Measurements from ENCODE around the gene EIF4E1B. TPM values are rescaled to one million over a fixed set of nuclear protein-coding genes. Genes with fewer than 3 reads are reported as not detected.

EIF4E1B gene
- total and polyA plus RNA-seq, 4 donors, result not detected

DNA sequence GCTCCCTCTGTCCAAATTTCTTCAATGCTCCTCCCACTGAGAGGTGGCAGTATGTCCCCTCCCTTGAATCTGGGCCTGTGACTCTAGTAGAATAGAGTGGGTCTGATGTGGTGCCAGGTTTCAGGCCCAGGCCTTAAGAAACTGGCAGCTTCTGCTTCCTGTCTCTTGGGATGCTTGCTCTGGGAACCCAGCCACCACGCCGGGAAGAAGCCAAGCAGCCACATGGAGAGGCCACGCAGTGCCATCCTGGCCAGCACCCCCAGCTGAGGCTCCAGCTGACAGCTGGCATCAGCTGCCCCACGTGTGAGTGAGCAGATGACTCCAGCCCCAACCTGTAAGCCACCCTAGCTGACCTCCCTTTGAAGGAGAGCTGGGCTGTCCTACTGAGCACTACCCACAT, 9.5 kb downstream of the EIF4E1B start:
- Histone ChIP-seq H3K9ac (ENCODE audit: low read depth in 1 of 2, low read length in 2 of 2) (no peak overlapping the region), H3K27me3 (ENCODE audit: control insufficient read depth in 4 of 4, insufficient read depth in 4 of 4, low read length in 3 of 4) (peaks cover 0 to 3% (median 1%) of the 10 kb centered on the region in 4 donors), H3K9me3 (ENCODE audit: control insufficient read depth in 4 of 4, low read length in 3 of 4) (no peaks in the 10 kb centered on the region), H3K27ac (ENCODE audit: low read depth in 1 of 2, low read length in 2 of 2) (no peak overlapping the region), H3K4me3 (ENCODE audit: low read depth in 1 of 3, low read length in 3 of 3) (no peak overlapping the region), H3K36me3 (ENCODE audit: control insufficient read depth in 4 of 4, insufficient read depth in 3 of 4, low read depth in 1 of 4, low read length in 3 of 4) (no peaks in the 10 kb centered on the region), H3K4me1 (ENCODE audit: control insufficient read depth in 4 of 4, insufficient read depth in 4 of 4, low read length in 3 of 4) (no peaks in the 10 kb centered on the region)
- TF ChIP-seq, protein P1, sequence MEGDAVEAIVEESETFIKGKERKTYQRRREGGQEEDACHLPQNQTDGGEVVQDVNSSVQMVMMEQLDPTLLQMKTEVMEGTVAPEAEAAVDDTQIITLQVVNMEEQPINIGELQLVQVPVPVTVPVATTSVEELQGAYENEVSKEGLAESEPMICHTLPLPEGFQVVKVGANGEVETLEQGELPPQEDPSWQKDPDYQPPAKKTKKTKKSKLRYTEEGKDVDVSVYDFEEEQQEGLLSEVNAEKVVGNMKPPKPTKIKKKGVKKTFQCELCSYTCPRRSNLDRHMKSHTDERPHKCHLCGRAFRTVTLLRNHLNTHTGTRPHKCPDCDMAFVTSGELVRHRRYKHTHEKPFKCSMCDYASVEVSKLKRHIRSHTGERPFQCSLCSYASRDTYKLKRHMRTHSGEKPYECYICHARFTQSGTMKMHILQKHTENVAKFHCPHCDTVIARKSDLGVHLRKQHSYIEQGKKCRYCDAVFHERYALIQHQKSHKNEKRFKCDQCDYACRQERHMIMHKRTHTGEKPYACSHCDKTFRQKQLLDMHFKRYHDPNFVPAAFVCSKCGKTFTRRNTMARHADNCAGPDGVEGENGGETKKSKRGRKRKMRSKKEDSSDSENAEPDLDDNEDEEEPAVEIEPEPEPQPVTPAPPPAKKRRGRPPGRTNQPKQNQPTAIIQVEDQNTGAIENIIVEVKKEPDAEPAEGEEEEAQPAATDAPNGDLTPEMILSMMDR (IDR thresholded peaks at IDR 0.05; ENCODE audit: low read depth, low read length, missing input control), result no peak
- TF ChIP-seq TAF1 (conservative IDR thresholded peaks at IDR 0.05), result no peak
- TF ChIP-seq EGR1 (IDR thresholded peaks at IDR 0.05; ENCODE audit: low read depth in 2 of 2), result no peak
- no peak for TF ChIP-seq HNF4G (IDR thresholded peaks at IDR 0.05)
- TF ChIP-seq FOXA2 (IDR thresholded peaks at IDR 0.05), result no peak
- TF ChIP-seq RXRA (IDR thresholded peaks at IDR 0.05), result no peak
- DNase-seq (ENCODE audit: low spot score), result no peak
- 89% methylated on average over 4 of the region's 4 CpGs for WGBS

DNA sequence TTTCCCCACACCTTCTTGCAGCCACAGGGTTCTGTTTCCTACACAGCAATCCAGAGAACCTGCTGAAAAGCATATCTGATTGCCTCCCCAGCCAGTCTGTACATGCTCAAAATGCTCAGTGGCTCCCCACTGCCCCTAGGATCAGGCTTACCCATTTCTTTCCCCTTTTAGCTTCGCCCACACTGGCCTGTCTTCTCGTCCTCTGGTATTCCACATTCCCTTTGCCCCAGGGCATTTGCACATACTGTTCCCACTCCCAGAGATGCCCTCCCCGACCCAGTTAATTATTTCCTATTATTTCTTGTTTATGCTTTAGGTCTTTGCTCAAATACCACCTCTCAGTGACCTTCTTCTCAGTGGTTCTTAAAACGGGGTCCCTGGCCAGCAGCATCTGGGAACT, 10.1 kb downstream of the EIF4E1B start:
- Histone ChIP-seq H3K4me3 (ENCODE audit: low read depth in 1 of 3, low read length in 3 of 3) (no peak overlapping the region), H3K27ac (ENCODE audit: low read depth in 1 of 2, low read length in 2 of 2) (no peak overlapping the region), H3K9ac (ENCODE audit: low read depth in 1 of 2, low read length in 2 of 2) (no peak overlapping the region), H3K36me3 (ENCODE audit: control insufficient read depth in 4 of 4, insufficient read depth in 3 of 4, low read depth in 1 of 4, low read length in 3 of 4) (no peaks in the 10 kb centered on the region), H3K9me3 (ENCODE audit: control insufficient read depth in 4 of 4, low read length in 3 of 4) (no peaks in the 10 kb centered on the region), H3K4me1 (ENCODE audit: control insufficient read depth in 4 of 4, insufficient read depth in 4 of 4, low read length in 3 of 4) (no peaks in the 10 kb centered on the region), H3K27me3 (ENCODE audit: control insufficient read depth in 4 of 4, insufficient read depth in 4 of 4, low read length in 3 of 4) (peaks cover 0 to 3% (median 0%) of the 10 kb centered on the region in 4 donors)
- TF ChIP-seq, protein P2, sequence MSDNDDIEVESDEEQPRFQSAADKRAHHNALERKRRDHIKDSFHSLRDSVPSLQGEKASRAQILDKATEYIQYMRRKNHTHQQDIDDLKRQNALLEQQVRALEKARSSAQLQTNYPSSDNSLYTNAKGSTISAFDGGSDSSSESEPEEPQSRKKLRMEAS (IDR thresholded peaks at IDR 0.05), result no peak
- TF ChIP-seq JUND (IDR thresholded peaks at IDR 0.05) (no peak), RXRA (IDR thresholded peaks at IDR 0.05) (no peak), HNF4A (conservative IDR thresholded peaks at IDR 0.05) (no peak), YY1 (IDR thresholded peaks at IDR 0.05) (no peak), HNF4G (IDR thresholded peaks at IDR 0.05) (no peak), TAF1 (conservative IDR thresholded peaks at IDR 0.05) (no peak), FOXA1 (IDR thresholded peaks at IDR 0.05) (no peak), FOXA2 (IDR thresholded peaks at IDR 0.05) (no peak), GABPA (IDR thresholded peaks at IDR 0.05 in 1 of 2, conservative IDR thresholded peaks at IDR 0.05 in 1 of 2) (no peak)
- TF ChIP-seq, protein P3, sequence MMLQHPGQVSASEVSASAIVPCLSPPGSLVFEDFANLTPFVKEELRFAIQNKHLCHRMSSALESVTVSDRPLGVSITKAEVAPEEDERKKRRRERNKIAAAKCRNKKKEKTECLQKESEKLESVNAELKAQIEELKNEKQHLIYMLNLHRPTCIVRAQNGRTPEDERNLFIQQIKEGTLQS (IDR thresholded peaks at IDR 0.05), result no peak
- 79% methylated on average over 4 of the region's 4 CpGs for WGBS
- no peak for DNase-seq (ENCODE audit: low spot score)

DNA sequence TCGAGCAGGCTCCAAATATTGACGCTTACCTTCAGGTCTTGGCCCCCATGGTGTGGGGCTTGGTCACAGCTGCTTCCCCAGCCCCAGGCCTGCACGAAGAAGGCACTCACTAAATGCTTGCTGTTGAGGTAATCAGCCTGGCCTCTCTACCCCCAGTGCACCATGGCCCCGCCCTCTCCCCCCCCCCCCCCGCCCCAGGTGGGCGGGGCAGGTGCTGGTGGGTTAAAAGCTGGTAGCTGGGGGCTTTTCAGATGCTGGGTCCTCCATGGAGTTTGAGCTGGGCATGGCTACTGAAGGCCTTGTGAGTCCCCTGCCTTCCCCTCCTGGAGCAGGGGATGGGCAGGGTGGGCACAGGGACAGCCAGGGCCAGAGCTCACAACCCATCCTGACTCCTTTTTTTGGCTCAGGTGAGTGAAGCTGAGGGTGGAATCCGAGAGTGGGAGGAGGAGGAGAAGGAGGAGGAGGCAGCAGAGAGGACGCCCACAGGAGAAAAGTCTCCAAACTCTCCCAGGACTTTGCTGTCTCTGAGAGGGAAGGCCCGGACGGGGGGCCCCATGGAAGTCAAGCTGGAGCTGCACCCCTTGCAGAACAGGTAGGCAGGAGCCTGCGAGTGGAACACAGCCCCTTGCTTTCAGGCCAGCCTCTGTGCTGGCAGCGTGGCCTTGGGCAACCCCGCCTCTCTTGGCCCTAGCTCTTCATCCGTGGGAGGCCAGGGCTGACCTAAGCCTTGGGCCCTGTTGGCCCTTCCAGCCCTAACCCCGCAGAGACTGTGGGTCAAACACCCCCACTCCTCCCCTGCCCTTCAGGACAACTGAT, 12.4 kb downstream of the EIF4E1B start:
- WGBS, result 48% methylated on average over 15 of the region's 15 CpGs
- TF ChIP-seq HNF4G (IDR thresholded peaks at IDR 0.05), result no peak
- TF ChIP-seq, protein P4, sequence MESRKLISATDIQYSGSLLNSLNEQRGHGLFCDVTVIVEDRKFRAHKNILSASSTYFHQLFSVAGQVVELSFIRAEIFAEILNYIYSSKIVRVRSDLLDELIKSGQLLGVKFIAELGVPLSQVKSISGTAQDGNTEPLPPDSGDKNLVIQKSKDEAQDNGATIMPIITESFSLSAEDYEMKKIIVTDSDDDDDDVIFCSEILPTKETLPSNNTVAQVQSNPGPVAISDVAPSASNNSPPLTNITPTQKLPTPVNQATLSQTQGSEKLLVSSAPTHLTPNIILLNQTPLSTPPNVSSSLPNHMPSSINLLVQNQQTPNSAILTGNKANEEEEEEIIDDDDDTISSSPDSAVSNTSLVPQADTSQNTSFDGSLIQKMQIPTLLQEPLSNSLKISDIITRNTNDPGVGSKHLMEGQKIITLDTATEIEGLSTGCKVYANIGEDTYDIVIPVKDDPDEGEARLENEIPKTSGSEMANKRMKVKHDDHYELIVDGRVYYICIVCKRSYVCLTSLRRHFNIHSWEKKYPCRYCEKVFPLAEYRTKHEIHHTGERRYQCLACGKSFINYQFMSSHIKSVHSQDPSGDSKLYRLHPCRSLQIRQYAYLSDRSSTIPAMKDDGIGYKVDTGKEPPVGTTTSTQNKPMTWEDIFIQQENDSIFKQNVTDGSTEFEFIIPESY (IDR thresholded peaks at IDR 0.05), result no peak
- TF ChIP-seq NR2F2 (IDR thresholded peaks at IDR 0.05), result no peak
- TF ChIP-seq JUND (IDR thresholded peaks at IDR 0.05), result no peak
- TF ChIP-seq, protein P2 (IDR thresholded peaks at IDR 0.05), result no peak
- TF ChIP-seq TAF1 (conservative IDR thresholded peaks at IDR 0.05), result no peak
- no peak for TF ChIP-seq HNF4A (conservative IDR thresholded peaks at IDR 0.05)
- TF ChIP-seq, protein P5, sequence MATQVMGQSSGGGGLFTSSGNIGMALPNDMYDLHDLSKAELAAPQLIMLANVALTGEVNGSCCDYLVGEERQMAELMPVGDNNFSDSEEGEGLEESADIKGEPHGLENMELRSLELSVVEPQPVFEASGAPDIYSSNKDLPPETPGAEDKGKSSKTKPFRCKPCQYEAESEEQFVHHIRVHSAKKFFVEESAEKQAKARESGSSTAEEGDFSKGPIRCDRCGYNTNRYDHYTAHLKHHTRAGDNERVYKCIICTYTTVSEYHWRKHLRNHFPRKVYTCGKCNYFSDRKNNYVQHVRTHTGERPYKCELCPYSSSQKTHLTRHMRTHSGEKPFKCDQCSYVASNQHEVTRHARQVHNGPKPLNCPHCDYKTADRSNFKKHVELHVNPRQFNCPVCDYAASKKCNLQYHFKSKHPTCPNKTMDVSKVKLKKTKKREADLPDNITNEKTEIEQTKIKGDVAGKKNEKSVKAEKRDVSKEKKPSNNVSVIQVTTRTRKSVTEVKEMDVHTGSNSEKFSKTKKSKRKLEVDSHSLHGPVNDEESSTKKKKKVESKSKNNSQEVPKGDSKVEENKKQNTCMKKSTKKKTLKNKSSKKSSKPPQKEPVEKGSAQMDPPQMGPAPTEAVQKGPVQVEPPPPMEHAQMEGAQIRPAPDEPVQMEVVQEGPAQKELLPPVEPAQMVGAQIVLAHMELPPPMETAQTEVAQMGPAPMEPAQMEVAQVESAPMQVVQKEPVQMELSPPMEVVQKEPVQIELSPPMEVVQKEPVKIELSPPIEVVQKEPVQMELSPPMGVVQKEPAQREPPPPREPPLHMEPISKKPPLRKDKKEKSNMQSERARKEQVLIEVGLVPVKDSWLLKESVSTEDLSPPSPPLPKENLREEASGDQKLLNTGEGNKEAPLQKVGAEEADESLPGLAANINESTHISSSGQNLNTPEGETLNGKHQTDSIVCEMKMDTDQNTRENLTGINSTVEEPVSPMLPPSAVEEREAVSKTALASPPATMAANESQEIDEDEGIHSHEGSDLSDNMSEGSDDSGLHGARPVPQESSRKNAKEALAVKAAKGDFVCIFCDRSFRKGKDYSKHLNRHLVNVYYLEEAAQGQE (IDR thresholded peaks at IDR 0.05), result no peak
- no peak for TF ChIP-seq RAD21 (IDR thresholded peaks at IDR 0.05)
- no peak for TF ChIP-seq FOXA2 (IDR thresholded peaks at IDR 0.05)
- no peak for TF ChIP-seq GABPA (IDR thresholded peaks at IDR 0.05 in 1 of 2, conservative IDR thresholded peaks at IDR 0.05 in 1 of 2)
- TF ChIP-seq SP1 (IDR thresholded peaks at IDR 0.05), result no peak

More for the DNA sequence above, 12.4 kb downstream of the EIF4E1B start:
- Histone ChIP-seq H3K9ac (ENCODE audit: low read depth in 1 of 2, low read length in 2 of 2) (no peak overlapping the region), H3K4me3 (ENCODE audit: low read depth in 1 of 3, low read length in 3 of 3) (no peak overlapping the region), H3K27me3 (ENCODE audit: control insufficient read depth in 4 of 4, insufficient read depth in 4 of 4, low read length in 3 of 4) (peaks cover 0 to under 1% (median 0%) of the 10 kb centered on the region in 4 donors), H3K36me3 (ENCODE audit: control insufficient read depth in 4 of 4, insufficient read depth in 3 of 4, low read depth in 1 of 4, low read length in 3 of 4) (no peaks in the 10 kb centered on the region), H3K4me1 (ENCODE audit: control insufficient read depth in 4 of 4, insufficient read depth in 4 of 4, low read length in 3 of 4) (peaks cover 4 to 12% (median 9%) of the 10 kb centered on the region in 4 donors), H3K9me3 (ENCODE audit: control insufficient read depth in 4 of 4, low read length in 3 of 4) (no peaks in the 10 kb centered on the region), H3K27ac (ENCODE audit: low read depth in 1 of 2, low read length in 2 of 2) (no peak overlapping the region)
- no peak for DNase-seq (ENCODE audit: low spot score)

Data from liver (tissue), 9 donors.